ENCODE measurements around the gene VIL1.

DNA sequence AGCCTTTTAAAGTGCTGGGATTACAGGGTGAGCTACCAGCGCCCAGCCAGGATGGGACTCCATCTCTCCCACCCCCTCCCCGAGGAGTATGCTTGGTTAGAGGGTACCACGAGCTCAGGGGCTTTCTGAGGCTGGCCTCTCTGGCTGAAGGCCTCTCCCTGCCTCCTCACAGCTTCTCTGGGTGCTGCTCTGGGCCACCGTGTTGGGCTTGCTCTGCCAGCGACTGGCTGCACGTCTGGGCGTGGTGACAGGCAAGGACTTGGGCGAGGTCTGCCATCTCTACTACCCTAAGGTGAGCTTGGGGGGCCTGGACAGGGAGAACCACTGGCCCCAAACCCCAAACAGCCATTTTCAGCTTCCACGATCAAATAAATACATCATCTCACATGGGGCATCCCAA lies 33.9 kb upstream of the VIL1 start:
- TF ChIP-seq SP1 (IDR thresholded peaks at IDR 0.05) (no peak), BHLHE40 (IDR thresholded peaks at IDR 0.05; ENCODE audit: borderline replicate concordance) (no peak), HDGF (IDR thresholded peaks at IDR 0.05; ENCODE audit: borderline replicate concordance) (no peak), SUZ12 (IDR thresholded peaks at IDR 0.05) (no peak), TARDBP (IDR thresholded peaks at IDR 0.05) (no peak), FOXA1 (IDR thresholded peaks at IDR 0.05) (no peak), ZNF384 (IDR thresholded peaks at IDR 0.05) (no peak)
- TF ChIP-seq, protein P1, sequence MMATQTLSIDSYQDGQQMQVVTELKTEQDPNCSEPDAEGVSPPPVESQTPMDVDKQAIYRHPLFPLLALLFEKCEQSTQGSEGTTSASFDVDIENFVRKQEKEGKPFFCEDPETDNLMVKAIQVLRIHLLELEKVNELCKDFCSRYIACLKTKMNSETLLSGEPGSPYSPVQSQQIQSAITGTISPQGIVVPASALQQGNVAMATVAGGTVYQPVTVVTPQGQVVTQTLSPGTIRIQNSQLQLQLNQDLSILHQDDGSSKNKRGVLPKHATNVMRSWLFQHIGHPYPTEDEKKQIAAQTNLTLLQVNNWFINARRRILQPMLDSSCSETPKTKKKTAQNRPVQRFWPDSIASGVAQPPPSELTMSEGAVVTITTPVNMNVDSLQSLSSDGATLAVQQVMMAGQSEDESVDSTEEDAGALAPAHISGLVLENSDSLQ (IDR thresholded peaks at IDR 0.05) = no peak

All from HEK293T (cell line).